ENCODE data around the gene RAB5IF. TPM values are rescaled to one million over a fixed set of nuclear protein-coding genes. Genes with fewer than 3 reads are reported as not detected.

The RAB5IF gene
- total and polyA plus RNA-seq, 2 of the 13 experiments (the other 11 are each of a cell fraction or from before 2014, with no cell fraction given), result 261 to 305 TPM

DNA sequence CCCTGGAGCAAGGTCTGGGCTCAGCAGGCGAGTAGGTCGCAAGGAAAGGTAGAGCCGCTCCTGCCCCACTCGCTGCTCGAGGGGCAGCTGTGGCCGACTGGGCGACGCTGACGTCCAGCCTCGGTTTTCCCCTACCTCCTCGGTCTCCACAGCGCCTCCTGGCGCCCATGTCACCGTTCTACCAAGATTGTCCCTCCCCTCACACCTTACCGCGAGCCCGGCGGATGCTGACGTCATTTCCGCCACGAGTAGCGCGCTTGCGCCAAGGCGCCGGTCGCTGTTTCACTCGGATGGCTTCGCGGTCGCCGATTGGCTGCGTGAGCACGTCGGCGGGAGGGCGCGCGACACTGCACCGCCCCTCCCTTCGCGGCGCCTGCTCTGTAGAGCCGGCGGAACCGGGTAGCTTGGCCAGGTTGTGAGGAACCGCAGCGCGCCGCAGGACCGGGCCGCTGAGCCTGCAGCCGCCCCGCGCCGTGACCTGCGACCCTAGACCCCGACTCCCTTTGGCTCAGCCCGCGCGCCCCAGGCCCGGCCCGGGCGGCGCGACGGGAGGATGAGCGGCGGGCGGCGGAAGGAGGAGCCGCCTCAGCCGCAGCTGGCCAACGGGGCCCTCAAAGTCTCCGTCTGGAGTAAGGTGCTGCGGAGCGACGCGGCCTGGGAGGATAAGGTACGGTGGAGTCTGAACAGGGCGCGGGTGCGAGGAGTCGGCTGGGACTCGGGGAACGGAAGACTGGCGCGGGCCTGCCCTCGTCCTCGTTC is at the start of gene RAB5IF (continued):
- TF ChIP-seq ZFP91 (CRISPR knock-in tag; IDR thresholded peaks at IDR 0.05; ENCODE audit: borderline replicate concordance), result peak; percentile 98
- no peak; the same call in 1 of the 2 replicates for TF ChIP-seq ZNF33A (CRISPR knock-in tag; IDR thresholded peaks at IDR 0.05; ENCODE audit: borderline replicate concordance)
- TF ChIP-seq DNMT1 (CRISPR knock-in tag; IDR thresholded peaks at IDR 0.05), result peak; percentile 97
- TF ChIP-seq TOPORS (CRISPR knock-in tag; IDR thresholded peaks at IDR 0.05), result peak; percentile 95
- no peak for TF ChIP-seq ATM (IDR thresholded peaks at IDR 0.05; ENCODE audit: borderline replicate concordance)
- peak; percentile 98 for TF ChIP-seq MIXL1 (CRISPR knock-in tag; IDR thresholded peaks at IDR 0.05)
- no peak for TF ChIP-seq ATRX (CRISPR knock-in tag; IDR thresholded peaks at IDR 0.05; ENCODE audit: borderline replicate concordance)
- TF ChIP-seq, protein P1, sequence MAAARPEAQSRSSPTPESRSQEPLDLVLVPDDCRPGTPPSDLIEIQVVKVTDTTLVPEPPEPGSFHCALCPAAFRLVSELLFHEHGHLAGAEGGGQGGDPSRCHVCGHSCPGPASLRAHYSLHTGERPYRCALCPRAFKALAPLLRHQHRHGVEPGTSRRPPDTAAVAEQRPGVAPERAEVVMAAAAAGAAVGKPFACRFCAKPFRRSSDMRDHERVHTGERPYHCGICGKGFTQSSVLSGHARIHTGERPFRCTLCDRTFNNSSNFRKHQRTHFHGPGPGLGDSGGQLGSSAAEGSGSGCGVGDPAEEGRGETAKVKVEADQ (CRISPR knock-in tag; IDR thresholded peaks at IDR 0.05; ENCODE audit: borderline replicate concordance), result peak; percentile 97
- TF ChIP-seq ZNF629 (CRISPR knock-in tag; conservative IDR thresholded peaks at IDR 0.05), result peak; percentile 82
- TF ChIP-seq CENPBD1 (CRISPR knock-in tag; IDR thresholded peaks at IDR 0.05; ENCODE audit: borderline replicate concordance, low read depth), result peak; percentile 50; the same call in 1 of the 2 replicates
- peak; percentile 98 for TF ChIP-seq ZZZ3 (CRISPR knock-in tag; IDR thresholded peaks at IDR 0.05; ENCODE audit: borderline replicate concordance)
- TF ChIP-seq ZNF335 (CRISPR knock-in tag; IDR thresholded peaks at IDR 0.05), result peak; percentile 89
- TF ChIP-seq KAT8 (CRISPR knock-in tag; IDR thresholded peaks at IDR 0.05), result peak; percentile 100
- TF ChIP-seq, protein P2, sequence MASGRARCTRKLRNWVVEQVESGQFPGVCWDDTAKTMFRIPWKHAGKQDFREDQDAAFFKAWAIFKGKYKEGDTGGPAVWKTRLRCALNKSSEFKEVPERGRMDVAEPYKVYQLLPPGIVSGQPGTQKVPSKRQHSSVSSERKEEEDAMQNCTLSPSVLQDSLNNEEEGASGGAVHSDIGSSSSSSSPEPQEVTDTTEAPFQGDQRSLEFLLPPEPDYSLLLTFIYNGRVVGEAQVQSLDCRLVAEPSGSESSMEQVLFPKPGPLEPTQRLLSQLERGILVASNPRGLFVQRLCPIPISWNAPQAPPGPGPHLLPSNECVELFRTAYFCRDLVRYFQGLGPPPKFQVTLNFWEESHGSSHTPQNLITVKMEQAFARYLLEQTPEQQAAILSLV (CRISPR knock-in tag; IDR thresholded peaks at IDR 0.05; ENCODE audit: borderline replicate concordance), result peak; percentile 95
- peak; percentile 100 for TF ChIP-seq SPEN (CRISPR knock-in tag; IDR thresholded peaks at IDR 0.05; ENCODE audit: low read depth)
- TF ChIP-seq HMGA1 (CRISPR knock-in tag; conservative IDR thresholded peaks at IDR 0.05), result no peak
- peak; percentile 99; the same call in 1 of the 2 replicates for TF ChIP-seq ZNF788 (CRISPR knock-in tag; IDR thresholded peaks at IDR 0.05; ENCODE audit: borderline replicate concordance)
- peak; percentile 80 for TF ChIP-seq PATZ1 (CRISPR knock-in tag; IDR thresholded peaks at IDR 0.05)
- TF ChIP-seq ZNF691 (CRISPR knock-in tag; IDR thresholded peaks at IDR 0.05; ENCODE audit: borderline replicate concordance, low read depth), result peak; percentile 94
- TF ChIP-seq, protein P3, sequence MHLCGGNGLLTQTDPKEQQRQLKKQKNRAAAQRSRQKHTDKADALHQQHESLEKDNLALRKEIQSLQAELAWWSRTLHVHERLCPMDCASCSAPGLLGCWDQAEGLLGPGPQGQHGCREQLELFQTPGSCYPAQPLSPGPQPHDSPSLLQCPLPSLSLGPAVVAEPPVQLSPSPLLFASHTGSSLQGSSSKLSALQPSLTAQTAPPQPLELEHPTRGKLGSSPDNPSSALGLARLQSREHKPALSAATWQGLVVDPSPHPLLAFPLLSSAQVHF (CRISPR knock-in tag; IDR thresholded peaks at IDR 0.05), result 0 out of 2 replicates have a peak, but pooled peaks have one; percentile 54
- peak; percentile 97 for TF ChIP-seq ZNF205 (CRISPR knock-in tag; IDR thresholded peaks at IDR 0.05)

Measured in HepG2 (cell line).